ENCODE data around the gene AFF2. TPM values are rescaled to one million over a fixed set of nuclear protein-coding genes. Genes with fewer than 3 reads are reported as not detected.

Gene AFF2
- total and polyA plus RNA-seq, 8 donors, result 0.10 to 84.0 (median 0.72) TPM; not detected in 3

- H3K9me3 ChIP-seq, result peaks cover 0 to 5% (median 0%) of the 10 kb centered on the region in 4 donors
- no peaks in the 10 kb centered on the region for H3K27me3 ChIP-seq
- WGBS, 5 donors, result 69 to 84% (median 74%) methylated on average over 3 of the region's 3 CpGs
- H3K4me3 ChIP-seq, result no peak overlapping the region
- no peak for DNase-seq
- TF ChIP-seq, protein P1, sequence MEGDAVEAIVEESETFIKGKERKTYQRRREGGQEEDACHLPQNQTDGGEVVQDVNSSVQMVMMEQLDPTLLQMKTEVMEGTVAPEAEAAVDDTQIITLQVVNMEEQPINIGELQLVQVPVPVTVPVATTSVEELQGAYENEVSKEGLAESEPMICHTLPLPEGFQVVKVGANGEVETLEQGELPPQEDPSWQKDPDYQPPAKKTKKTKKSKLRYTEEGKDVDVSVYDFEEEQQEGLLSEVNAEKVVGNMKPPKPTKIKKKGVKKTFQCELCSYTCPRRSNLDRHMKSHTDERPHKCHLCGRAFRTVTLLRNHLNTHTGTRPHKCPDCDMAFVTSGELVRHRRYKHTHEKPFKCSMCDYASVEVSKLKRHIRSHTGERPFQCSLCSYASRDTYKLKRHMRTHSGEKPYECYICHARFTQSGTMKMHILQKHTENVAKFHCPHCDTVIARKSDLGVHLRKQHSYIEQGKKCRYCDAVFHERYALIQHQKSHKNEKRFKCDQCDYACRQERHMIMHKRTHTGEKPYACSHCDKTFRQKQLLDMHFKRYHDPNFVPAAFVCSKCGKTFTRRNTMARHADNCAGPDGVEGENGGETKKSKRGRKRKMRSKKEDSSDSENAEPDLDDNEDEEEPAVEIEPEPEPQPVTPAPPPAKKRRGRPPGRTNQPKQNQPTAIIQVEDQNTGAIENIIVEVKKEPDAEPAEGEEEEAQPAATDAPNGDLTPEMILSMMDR (IDR thresholded peaks at IDR 0.05), result no peak
- TF ChIP-seq POLR2A (IDR thresholded peaks at IDR 0.05) (no peak), EP300 (IDR thresholded peaks at IDR 0.05) (no peak), POLR2AphosphoS5 (IDR thresholded peaks at IDR 0.05) (no peak)
- no peak overlapping the region for H3K27ac ChIP-seq
- intact Hi-C loops (cut with DNase I; ENCODE audit: low total_unique reads), result no loop called here
- no peaks in the 10 kb centered on the region for H3K4me1 ChIP-seq
- no peaks in the 10 kb centered on the region for H3K36me3 ChIP-seq
These were observed 414.4 kb downstream of the AFF2 start for GRCh38 chrX:148914783-148915182.

DNA sequence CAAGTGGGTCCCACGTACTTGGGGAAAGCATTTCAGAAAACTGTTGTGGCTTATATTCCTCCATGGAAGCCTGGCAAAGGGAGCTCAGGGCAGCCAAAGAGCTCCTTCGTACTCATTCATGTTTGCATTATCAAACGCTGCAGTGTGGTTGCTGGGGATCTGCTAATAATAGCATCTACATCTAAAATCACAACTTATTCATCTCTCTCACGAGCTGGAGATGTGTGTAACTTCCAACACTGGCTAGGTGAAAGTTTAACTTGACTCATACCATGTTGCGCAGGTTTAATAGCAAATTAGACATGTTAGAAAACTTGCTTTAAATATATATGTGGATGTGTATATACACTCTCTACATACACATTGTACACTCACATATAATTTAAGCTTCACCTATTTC, 415.1 kb downstream of the AFF2 start:
- Histone ChIP-seq H3K9me3 (peaks cover 0 to 5% (median 0%) of the 10 kb centered on the region in 4 donors), H3K4me3 (no peak overlapping the region), H3K4me1 (no peaks in the 10 kb centered on the region), H3K27ac (no peak overlapping the region), H3K36me3 (no peaks in the 10 kb centered on the region), H3K27me3 (no peaks in the 10 kb centered on the region)
- intact Hi-C loops (cut with DNase I; ENCODE audit: low total_unique reads), result no loop called here
- WGBS, 5 donors, result 49 to 61% (median 52%) methylated on average over 5 of the region's 5 CpGs
- DNase-seq, result no peak
- no peak for TF ChIP-seq POLR2A (IDR thresholded peaks at IDR 0.05)
- TF ChIP-seq EP300 (IDR thresholded peaks at IDR 0.05), result no peak
- TF ChIP-seq, protein P1 (IDR thresholded peaks at IDR 0.05), result no peak
- TF ChIP-seq POLR2AphosphoS5 (IDR thresholded peaks at IDR 0.05), result no peak

- no peaks in the 10 kb centered on the region for H3K36me3 ChIP-seq
These were observed 417.0 kb downstream of the AFF2 start for GRCh38 chrX:148917441-148917840.

GRCh38 chrX:148923631-148924030, 423.2 kb downstream of the AFF2 start:
- Histone ChIP-seq H3K27ac (no peak overlapping the region), H3K4me3 (no peak overlapping the region), H3K9me3 (no peaks in the 10 kb centered on the region), H3K4me1 (no peaks in the 10 kb centered on the region), H3K27me3 (no peaks in the 10 kb centered on the region), H3K36me3 (no peaks in the 10 kb centered on the region)
- no peak for DNase-seq
- intact Hi-C loops (cut with DNase I; ENCODE audit: low total_unique reads), result loop anchor here (10.0 kb wide), 1 partner anchor 61 kb away; no protein-coding TSS in a partner anchor
- TF ChIP-seq POLR2A (IDR thresholded peaks at IDR 0.05) (no peak), EP300 (IDR thresholded peaks at IDR 0.05) (no peak), POLR2AphosphoS5 (IDR thresholded peaks at IDR 0.05) (no peak)
- TF ChIP-seq, protein P1 (IDR thresholded peaks at IDR 0.05), result no peak
- 40 to 60% (median 48%) methylated on average over 2 of the region's 2 CpGs for WGBS, 5 donors

More at GRCh38 chrX:148917441-148917840, 417.0 kb downstream of the AFF2 start:
- Histone ChIP-seq H3K4me1 (no peaks in the 10 kb centered on the region), H3K27me3 (no peaks in the 10 kb centered on the region), H3K4me3 (no peak overlapping the region), H3K27ac (no peak overlapping the region), H3K9me3 (no peaks in the 10 kb centered on the region)
- no peak for TF ChIP-seq POLR2A (IDR thresholded peaks at IDR 0.05)
- TF ChIP-seq, protein P1 (IDR thresholded peaks at IDR 0.05), result no peak
- TF ChIP-seq POLR2AphosphoS5 (IDR thresholded peaks at IDR 0.05), result no peak
- no peak for TF ChIP-seq EP300 (IDR thresholded peaks at IDR 0.05)
- 66 to 87% (median 80%) methylated on average over 4 of the region's 4 CpGs for WGBS, 5 donors
- intact Hi-C loops (cut with DNase I; ENCODE audit: low total_unique reads), result no loop called here
- DNase-seq, result no peak
